Ovary (tissue), 9 donors: ENCODE results near the gene PERM1. TPM values are rescaled to one million over a fixed set of nuclear protein-coding genes. Genes with fewer than 3 reads are reported as not detected.

Source experiments
- DNase-seq, 5 donors: peaks; one replicate each; pipeline ENCODE4 v3.0.0-alpha.2; 2019 to 2020
- H3K27ac ChIP-seq, 2 donors: fragments of 200-600 bp; one replicate each; pipeline versions ENCODE4 v1.5.1 to v1.8.0; 2019 to 2022
- H3K27me3 ChIP-seq: fragments of 200-600 bp; one replicate; pipeline ENCODE4 v1.8.0; 2022
- H3K36me3 ChIP-seq: fragments of 200-600 bp; sonication (generic); one replicate; pipeline ENCODE4 v1.5.1; 2019
- H3K4me1 ChIP-seq: one replicate; pipeline ENCODE4 v1.8.1; 2013; ENCODE audit warnings: mild to moderate bottlenecking, moderate library complexity; ENCODE audit not compliant: insufficient read depth
- H3K4me3 ChIP-seq: fragments of 200-600 bp; sonication (generic); one replicate; pipeline ENCODE4 v1.5.1; 2017
- H3K9me3 ChIP-seq, 2 donors: fragments of 200-600 bp in 1 of 2; sonication (generic) in 1 of 2; one replicate each; pipeline versions ENCODE4 v1.5.1 to v1.8.1; 2013 to 2019; ENCODE audit warnings: mild to moderate bottlenecking in 1 of 2, moderate library complexity in 1 of 2
- EP300 ChIP-seq: sonication (generic); formaldehyde crosslinking; IDR thresholded peaks from one replicate; pipeline ENCODE4 v1.6.1; 2017; ENCODE audit warnings: antibody characterized with exemption
- POLR2A ChIP-seq: fragments of 450-650 bp; IDR thresholded peaks from one replicate; pipeline ENCODE4 v1.6.1; 2017; ENCODE audit warnings: antibody characterized with exemption, mild to moderate bottlenecking, moderate library complexity
- WGBS, 3 donors: extraction: QIAGEN DNeasy Blood & Tissue Kit in 1 of 3; methylation state at CpG; one replicate each; pipeline versions ENCODE4 v1.1.5 to v1.1.7; 2013 to 2017; 5-methylcytosine and 5-hydroxymethylcytosine counted together
- intact Hi-C, 4 donors: fragments of 100-400 bp; cut with DNase I; formaldehyde crosslinking; loops; one replicate each; pipeline versions ENCODE4 v1.11.0 to v1.15.1; 2022 to 2023
- polyA plus RNA-seq, 2 donors: library from polyadenylated mRNA; stranded (reverse); fragments of 200-250 nt in 1 of 2; fragments of 350-450 nt in 1 of 2; fragmentation: Illumina TruSeq in 1 of 2; extraction: RNeasy Lipid Tissue Mini Kit (QIAGEN cat#74804) in 1 of 2; gene quantifications; one replicate each; pipeline ENCODE4 v1.2.3, GENCODE V29; 2013 to 2014
- total RNA-seq, 7 donors: library from RNA; depleted of rRNA in 2 of 7; stranded (reverse); fragments of >200 nt in 2 of 7; fragmentation: NEBNext Ultra II Directional in 3 of 7; extraction: Animal tissue kit (Norgen Biotek cat#: 25700) in 3 of 7; gene quantifications; one replicate each; pipeline versions ENCODE4 v1.1.0 to v1.2.4, GENCODE V29; 2016 to 2023
- TF ChIP-seq, protein P1 (sequence below), 3 donors: fragments of 450-650 bp in 2 of 3; fragments of 200-600 bp in 1 of 3; IDR thresholded peaks; one replicate each; pipeline versions ENCODE4 v1.5.1 to v1.8.0; 2016 to 2022; ENCODE audit warnings: antibody characterized with exemption in 3 of 3, mild to moderate bottlenecking in 1 of 3
- donor health status: DM: no; HTN: no; CAD: no; lungs with moderate emphysema.
- donor health status: DM: no; HTN: no; CAD: no.
- donor health status: Bipolar disorder and iron deficiency.
- donor health status: DM: yes; HTN: yes; CAD: no.
- donor health status: DM: no; HTN: no; CAD: no.
- donor health status: DM: yes; HTN: yes; CAD: no.

Gene PERM1
- total and polyA plus RNA-seq, 9 donors, result 0.07 to 0.34 (median 0.28) TPM; not detected in 4

DNA sequence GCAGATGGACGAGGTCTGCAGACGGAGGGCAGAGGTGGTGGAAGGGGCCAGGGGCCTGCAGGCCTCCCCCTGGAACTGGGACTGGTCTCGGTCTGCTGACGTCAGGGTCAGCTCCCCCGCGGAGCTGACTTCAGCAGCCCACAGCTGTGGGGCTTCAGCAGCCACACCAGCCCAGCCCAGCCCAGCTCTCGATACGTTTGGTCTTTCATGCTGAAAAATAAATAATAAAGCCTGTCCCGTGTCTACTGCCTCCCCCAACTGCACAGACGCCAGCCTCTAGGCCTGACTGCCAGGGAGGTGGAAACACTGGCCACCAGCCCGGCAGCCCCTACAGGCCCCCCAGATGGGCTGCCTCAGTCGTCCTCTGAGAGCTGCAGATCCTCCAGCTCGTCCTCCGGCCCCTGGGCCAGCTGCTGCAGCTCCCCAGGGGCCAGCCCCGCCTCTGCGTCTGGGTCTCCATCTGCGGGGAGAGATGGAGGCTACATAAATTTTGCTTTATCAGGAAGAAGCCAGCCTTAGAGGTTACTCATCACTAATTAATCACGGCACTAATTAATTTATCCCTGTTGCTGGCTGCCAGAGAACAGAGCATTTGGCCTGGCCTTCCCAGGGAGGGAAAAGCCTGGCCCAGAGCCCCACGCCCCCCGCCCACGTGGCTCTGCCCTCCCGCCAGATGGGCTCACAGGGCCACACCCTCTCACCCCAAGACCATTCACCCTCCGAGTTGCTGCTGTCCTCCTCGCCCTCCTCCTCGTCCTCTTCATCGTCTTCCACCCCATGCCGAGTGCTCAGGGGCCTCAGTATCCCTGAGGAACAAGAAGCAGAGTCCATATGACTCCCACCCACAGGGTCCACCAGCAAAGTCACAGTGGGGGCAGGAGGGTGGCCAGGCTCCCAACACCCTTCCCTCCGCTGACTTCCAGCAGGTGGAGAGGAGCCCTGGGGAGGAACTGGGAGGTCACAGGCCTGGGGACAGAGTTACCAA lies 37.3 kb downstream of the PERM1 start:
- peaks cover 6% of the 10 kb centered on the region for H3K27me3 ChIP-seq
- peaks cover 30% of the 10 kb centered on the region for H3K4me1 ChIP-seq
- no peaks in the 10 kb centered on the region for H3K9me3 ChIP-seq
- DNase-seq, result peak; percentile 78 to 91 (median 87)
- no peak overlapping the region for H3K4me3 ChIP-seq
- 18 to 26% (median 25%) methylated on average over 28 of the region's 28 CpGs for WGBS, 3 donors
- TF ChIP-seq POLR2A (no peak), EP300 (no peak)
- TF ChIP-seq, protein P1, sequence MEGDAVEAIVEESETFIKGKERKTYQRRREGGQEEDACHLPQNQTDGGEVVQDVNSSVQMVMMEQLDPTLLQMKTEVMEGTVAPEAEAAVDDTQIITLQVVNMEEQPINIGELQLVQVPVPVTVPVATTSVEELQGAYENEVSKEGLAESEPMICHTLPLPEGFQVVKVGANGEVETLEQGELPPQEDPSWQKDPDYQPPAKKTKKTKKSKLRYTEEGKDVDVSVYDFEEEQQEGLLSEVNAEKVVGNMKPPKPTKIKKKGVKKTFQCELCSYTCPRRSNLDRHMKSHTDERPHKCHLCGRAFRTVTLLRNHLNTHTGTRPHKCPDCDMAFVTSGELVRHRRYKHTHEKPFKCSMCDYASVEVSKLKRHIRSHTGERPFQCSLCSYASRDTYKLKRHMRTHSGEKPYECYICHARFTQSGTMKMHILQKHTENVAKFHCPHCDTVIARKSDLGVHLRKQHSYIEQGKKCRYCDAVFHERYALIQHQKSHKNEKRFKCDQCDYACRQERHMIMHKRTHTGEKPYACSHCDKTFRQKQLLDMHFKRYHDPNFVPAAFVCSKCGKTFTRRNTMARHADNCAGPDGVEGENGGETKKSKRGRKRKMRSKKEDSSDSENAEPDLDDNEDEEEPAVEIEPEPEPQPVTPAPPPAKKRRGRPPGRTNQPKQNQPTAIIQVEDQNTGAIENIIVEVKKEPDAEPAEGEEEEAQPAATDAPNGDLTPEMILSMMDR (IDR thresholded peaks at IDR 0.05), result no peak
- no peak overlapping the region for H3K27ac ChIP-seq
- no peaks in the 10 kb centered on the region for H3K36me3 ChIP-seq
- intact Hi-C loops, result no loop called here

DNA sequence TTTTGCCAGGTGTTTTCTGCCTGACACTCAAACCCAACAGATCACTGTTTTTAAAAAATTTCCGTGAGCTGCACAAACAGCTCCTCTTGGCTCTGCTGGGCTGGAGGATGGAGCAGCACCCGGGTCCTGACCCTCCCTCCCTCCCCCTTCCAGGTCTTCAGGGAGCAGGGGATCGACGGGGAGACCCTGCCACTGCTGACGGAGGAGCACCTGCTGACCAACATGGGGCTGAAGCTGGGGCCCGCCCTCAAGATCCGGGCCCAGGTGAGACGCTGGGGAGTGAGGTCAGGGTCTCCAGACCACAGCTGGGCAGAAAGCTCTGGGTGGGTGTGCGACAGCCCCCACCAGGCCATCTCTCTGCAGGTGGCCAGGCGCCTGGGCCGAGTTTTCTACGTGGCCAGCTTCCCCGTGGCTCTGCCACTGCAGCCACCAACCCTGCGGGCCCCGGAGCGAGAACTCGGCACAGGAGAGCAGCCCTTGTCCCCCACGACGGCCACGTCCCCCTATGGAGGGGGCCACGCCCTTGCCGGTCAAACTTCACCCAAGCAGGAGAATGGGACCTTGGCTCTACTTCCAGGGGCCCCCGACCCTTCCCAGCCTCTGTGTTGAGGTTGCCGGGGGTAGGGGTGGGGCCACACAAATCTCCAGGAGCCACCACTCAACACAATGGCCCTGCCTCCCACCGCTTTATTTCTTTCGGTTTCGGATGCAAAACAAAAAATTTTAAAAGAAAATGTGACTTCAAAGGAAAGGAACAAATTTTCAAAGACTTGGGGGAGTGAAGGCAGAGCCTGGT lies 38.1 kb downstream of the PERM1 start:
- intact Hi-C loops, result no loop called here
- Histone ChIP-seq H3K36me3 (no peaks in the 10 kb centered on the region), H3K4me1 (peaks cover 31% of the 10 kb centered on the region), H3K27ac (peak overlapping the region; percentile 19 to 28), H3K4me3 (peak overlapping the region; percentile 2), H3K9me3 (no peaks in the 10 kb centered on the region), H3K27me3 (peaks cover 6% of the 10 kb centered on the region)
- WGBS, 3 donors, result 18 to 32% (median 19%) methylated on average over 27 of the region's 27 CpGs
- TF ChIP-seq EP300, result no peak
- TF ChIP-seq, protein P1 (IDR thresholded peaks at IDR 0.05), result no peak
- TF ChIP-seq POLR2A, result no peak
- DNase-seq, result peak in 3 of 5 donors; percentile 52 to 74 (median 63)

DNA sequence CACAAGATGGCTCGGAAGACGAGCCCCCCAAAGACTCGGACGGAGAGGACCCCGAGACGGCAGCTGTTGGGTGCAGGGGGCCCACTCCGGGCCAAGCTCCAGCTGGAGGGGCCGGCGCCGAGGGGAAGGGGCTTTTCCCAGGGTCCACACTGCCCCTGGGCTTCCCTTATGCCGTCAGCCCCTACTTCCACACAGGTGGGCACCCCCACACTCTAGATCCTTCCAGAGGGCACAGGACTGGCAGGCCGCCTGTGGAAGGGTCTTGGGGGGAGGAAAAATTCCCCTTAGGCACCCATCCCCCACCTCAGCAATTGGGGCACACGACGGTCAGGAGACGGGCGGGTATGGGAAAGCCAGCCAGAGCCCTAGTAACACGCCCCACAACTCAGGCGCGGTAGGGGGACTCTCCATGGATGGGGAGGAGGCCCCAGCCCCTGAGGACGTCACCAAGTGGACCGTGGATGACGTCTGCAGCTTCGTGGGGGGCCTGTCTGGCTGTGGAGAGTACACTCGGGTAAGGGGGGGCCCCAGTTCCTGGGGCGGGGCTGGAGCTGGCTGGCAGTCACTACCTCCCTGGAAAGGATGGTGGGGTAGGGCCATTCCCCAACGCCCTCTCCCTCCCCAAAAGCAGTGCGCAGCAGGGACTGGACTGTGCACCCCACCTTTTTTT lies 38.9 kb downstream of the PERM1 start:
- whole genome bisulfite sequencing, 3 donors, result 7 to 15% (median 9%) methylated on average over 23 to 27 of the region's 27 CpGs
- Histone ChIP-seq H3K9me3 (no peaks in the 10 kb centered on the region), H3K36me3 (no peaks in the 10 kb centered on the region), H3K27ac (peak overlapping the region in 1 of 2 donors; percentile 3), H3K4me3 (peak overlapping the region; percentile 21), H3K27me3 (peaks cover 6% of the 10 kb centered on the region), H3K4me1 (peaks cover 31% of the 10 kb centered on the region)
- TF ChIP-seq, protein P1 (IDR thresholded peaks at IDR 0.05), result no peak
- TF ChIP-seq POLR2A (no peak), EP300 (no peak)
- DNase-seq, result peak; percentile 66 to 87 (median 79)
- intact Hi-C loops, result no loop called here

DNA sequence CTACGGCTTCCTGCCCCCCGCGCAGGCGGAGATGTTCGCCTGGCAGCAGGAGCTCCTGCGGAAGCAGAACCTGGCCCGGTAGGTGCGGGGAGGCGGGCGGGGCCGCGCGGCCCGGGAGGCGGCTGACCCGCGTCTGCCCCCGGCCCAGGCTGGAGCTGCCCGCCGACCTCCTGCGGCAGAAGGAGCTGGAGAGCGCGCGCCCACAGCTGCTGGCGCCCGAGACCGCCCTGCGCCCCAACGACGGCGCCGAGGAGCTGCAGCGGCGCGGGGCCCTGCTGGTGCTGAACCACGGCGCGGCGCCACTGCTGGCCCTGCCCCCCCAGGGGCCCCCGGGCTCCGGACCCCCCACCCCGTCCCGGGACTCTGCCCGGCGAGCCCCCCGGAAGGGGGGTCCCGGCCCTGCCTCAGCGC lies 39.5 kb downstream of the PERM1 start:
- intact Hi-C loops, result no loop called here
- peak overlapping the region in 1 of 2 donors; percentile 3 for H3K27ac ChIP-seq

More for the DNA sequence above, 39.5 kb downstream of the PERM1 start:
- peak overlapping the region; percentile 21 for H3K4me3 ChIP-seq
- TF ChIP-seq POLR2A, result no peak
- TF ChIP-seq EP300, result no peak
- TF ChIP-seq, protein P1 (IDR thresholded peaks at IDR 0.05), result no peak
- H3K36me3 ChIP-seq, result no peaks in the 10 kb centered on the region
- 0 to 2% (median 1%) methylated on average over 2 to 48 of the region's 48 CpGs for WGBS, 3 donors
- peaks cover 10% of the 10 kb centered on the region for H3K27me3 ChIP-seq
- H3K9me3 ChIP-seq, result no peaks in the 10 kb centered on the region
- DNase-seq, result peak in 1 of 5 donors; percentile 58
- peaks cover 31% of the 10 kb centered on the region for H3K4me1 ChIP-seq
